ENCODE data around the gene RGS8. TPM values are rescaled to one million over a fixed set of nuclear protein-coding genes. Genes with fewer than 3 reads are reported as not detected.

The RGS8 gene
- total RNA-seq, 1 experiment from 2014 or later, result 25.5 TPM

DNA sequence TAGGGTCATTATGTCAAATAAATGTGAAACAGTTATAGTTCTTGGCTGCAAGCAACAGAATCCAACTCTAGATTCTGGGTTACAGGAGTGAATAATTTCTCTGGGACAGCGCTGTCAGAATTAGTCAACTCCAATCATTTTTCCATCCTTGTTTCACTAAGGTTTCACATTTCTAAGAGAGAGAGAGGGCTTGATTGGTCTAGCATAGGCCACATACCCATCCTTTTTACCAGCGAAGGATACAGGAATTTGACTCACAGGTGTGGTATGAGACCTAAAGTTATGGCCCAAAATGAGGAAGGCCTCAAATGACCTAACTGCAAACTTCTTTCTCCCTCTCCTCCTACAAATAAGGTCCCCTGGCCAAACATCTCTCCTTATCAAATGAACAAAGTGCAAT, 25.5 kb upstream of the RGS8 start:
- no peaks in the 10 kb centered on the region for H3K36me3 ChIP-seq (ENCODE audit: insufficient read depth, low read length)
- H4K20me1 ChIP-seq (ENCODE audit: insufficient read depth, low read depth, low read length), result no peaks in the 10 kb centered on the region
- no peaks in the 10 kb centered on the region for H3K9me2 ChIP-seq (replicated peaks; ENCODE audit: insufficient read depth, low read length)
- DNase-seq, result no peak
- H3K4me3 ChIP-seq (ENCODE audit: low read length), result no peak overlapping the region
- no peak overlapping the region for H3K4me2 ChIP-seq (ENCODE audit: low read depth, low read length, poor library complexity, severe bottlenecking)
- no peak overlapping the region for H3K9ac ChIP-seq (ENCODE audit: low read length)
- no peaks in the 10 kb centered on the region for H3K27me3 ChIP-seq (ENCODE audit: low read length)
- H3K79me2 ChIP-seq (ENCODE audit: low read length), result no peaks in the 10 kb centered on the region
- peaks cover 9% of the 10 kb centered on the region for H3K4me1 ChIP-seq (ENCODE audit: low read length)
- H3K27ac ChIP-seq (ENCODE audit: low read length), result no peak overlapping the region
- no peaks in the 10 kb centered on the region for H3K9me3 ChIP-seq (ENCODE audit: low read length)
- no peak overlapping the region for H2AFZ ChIP-seq (ENCODE audit: low read length)

DNA sequence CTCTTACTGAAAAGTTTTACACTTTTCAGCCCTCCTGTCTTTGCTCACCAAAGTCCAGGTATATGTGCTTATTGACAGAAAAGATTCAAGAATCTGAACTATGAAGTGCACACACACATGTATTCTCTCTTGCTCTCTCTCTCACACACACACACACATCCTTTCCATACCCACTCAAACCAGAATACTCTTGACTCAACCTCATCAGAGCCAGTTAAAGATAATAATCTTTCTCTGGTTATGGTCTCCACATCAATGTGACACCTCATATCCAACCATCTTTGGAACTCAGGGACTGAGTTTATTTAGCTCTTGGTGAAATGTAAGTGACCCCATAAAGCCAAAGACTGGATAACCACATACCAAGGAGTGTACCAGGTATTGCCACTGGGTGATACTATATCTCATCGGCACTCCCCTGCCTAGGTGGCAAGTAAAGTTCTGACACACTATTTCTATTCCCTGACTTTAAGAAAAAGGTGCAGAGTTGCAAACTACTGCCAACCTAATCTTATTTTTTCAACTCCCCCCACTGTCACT, 24.9 kb upstream of the RGS8 start:
- DNase-seq, result no peak

DNA sequence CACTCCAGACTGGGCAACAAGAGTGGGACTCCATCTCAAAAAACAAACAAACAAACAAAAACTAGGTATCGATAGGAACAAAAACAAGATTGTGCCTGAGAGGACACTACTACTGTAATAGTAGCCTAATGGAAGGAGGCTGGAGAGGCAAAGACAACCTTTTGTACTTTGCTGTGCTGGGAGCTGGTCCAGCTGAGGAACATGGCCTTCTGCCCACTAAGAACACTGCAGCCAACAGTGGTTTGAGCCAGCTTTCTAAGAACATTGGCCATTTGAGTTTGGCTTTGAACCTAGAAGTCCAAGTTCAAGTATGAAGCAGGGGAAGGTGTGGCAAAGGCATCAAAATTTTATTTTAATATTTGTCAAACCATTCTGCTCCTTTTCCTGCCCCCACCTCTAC, 22.7 kb upstream of the RGS8 start:
- H4K20me1 ChIP-seq (ENCODE audit: insufficient read depth, low read depth, low read length), result no peaks in the 10 kb centered on the region
- H3K27ac ChIP-seq (ENCODE audit: low read length), result no peak overlapping the region
- no peaks in the 10 kb centered on the region for H3K9me2 ChIP-seq (replicated peaks; ENCODE audit: insufficient read depth, low read length)
- H3K4me1 ChIP-seq (ENCODE audit: low read length), result no peaks in the 10 kb centered on the region
- H2AFZ ChIP-seq (ENCODE audit: low read length), result no peak overlapping the region
- no peak for DNase-seq
- H3K4me2 ChIP-seq (ENCODE audit: low read depth, low read length, poor library complexity, severe bottlenecking), result no peak overlapping the region
- no peak overlapping the region for H3K9ac ChIP-seq (ENCODE audit: low read length)
- H3K9me3 ChIP-seq (ENCODE audit: low read length), result no peaks in the 10 kb centered on the region
- H3K27me3 ChIP-seq (ENCODE audit: low read length), result no peaks in the 10 kb centered on the region
- H3K79me2 ChIP-seq (ENCODE audit: low read length), result no peaks in the 10 kb centered on the region
- H3K4me3 ChIP-seq (ENCODE audit: low read length), result no peak overlapping the region
- no peaks in the 10 kb centered on the region for H3K36me3 ChIP-seq (ENCODE audit: insufficient read depth, low read length)

More for the DNA sequence above, 24.9 kb upstream of the RGS8 start:
- H3K9me2 ChIP-seq (replicated peaks; ENCODE audit: insufficient read depth, low read length), result no peaks in the 10 kb centered on the region
- no peak overlapping the region for H3K4me3 ChIP-seq (ENCODE audit: low read length)
- no peak overlapping the region for H3K9ac ChIP-seq (ENCODE audit: low read length)
- H2AFZ ChIP-seq (ENCODE audit: low read length), result no peak overlapping the region
- H3K27ac ChIP-seq (ENCODE audit: low read length), result no peak overlapping the region
- H3K4me1 ChIP-seq (ENCODE audit: low read length), result peaks cover 9% of the 10 kb centered on the region
- H4K20me1 ChIP-seq (ENCODE audit: insufficient read depth, low read depth, low read length), result no peaks in the 10 kb centered on the region
- H3K4me2 ChIP-seq (ENCODE audit: low read depth, low read length, poor library complexity, severe bottlenecking), result no peak overlapping the region
- H3K79me2 ChIP-seq (ENCODE audit: low read length), result no peaks in the 10 kb centered on the region
- H3K36me3 ChIP-seq (ENCODE audit: insufficient read depth, low read length), result no peaks in the 10 kb centered on the region
- H3K9me3 ChIP-seq (ENCODE audit: low read length), result no peaks in the 10 kb centered on the region
- no peaks in the 10 kb centered on the region for H3K27me3 ChIP-seq (ENCODE audit: low read length)

DNA sequence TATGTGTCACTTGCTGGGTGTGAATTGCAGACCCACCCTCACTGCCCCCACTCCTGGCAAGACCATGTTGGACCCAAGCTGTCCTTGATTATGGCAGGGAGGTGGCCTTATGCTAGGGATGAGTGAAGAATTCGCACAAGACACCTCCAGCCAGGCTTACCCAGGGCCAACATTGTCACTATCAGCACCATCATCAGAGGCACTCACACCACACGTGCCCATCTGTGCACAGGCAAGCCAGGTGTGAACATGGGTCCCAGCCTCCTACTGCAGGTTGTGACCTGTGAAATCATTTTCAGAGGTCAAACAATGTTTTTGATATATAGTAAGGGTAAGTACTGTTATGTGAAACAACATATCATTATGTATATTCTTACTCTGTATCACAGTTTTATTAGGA, 20.3 kb upstream of the RGS8 start:
- Histone ChIP-seq H3K4me1 (ENCODE audit: low read length) (no peaks in the 10 kb centered on the region), H3K36me3 (ENCODE audit: insufficient read depth, low read length) (no peaks in the 10 kb centered on the region), H3K9me2 (replicated peaks; ENCODE audit: insufficient read depth, low read length) (no peaks in the 10 kb centered on the region), H3K27me3 (ENCODE audit: low read length) (no peaks in the 10 kb centered on the region), H3K4me2 (ENCODE audit: low read depth, low read length, poor library complexity, severe bottlenecking) (no peak overlapping the region), H3K79me2 (ENCODE audit: low read length) (no peaks in the 10 kb centered on the region), H4K20me1 (ENCODE audit: insufficient read depth, low read depth, low read length) (no peaks in the 10 kb centered on the region), H3K27ac (ENCODE audit: low read length) (no peak overlapping the region), H3K4me3 (ENCODE audit: low read length) (no peak overlapping the region), H3K9me3 (ENCODE audit: low read length) (no peaks in the 10 kb centered on the region), H3K9ac (ENCODE audit: low read length) (no peak overlapping the region), H2AFZ (ENCODE audit: low read length) (no peak overlapping the region)
- DNase-seq, result no peak

DNA sequence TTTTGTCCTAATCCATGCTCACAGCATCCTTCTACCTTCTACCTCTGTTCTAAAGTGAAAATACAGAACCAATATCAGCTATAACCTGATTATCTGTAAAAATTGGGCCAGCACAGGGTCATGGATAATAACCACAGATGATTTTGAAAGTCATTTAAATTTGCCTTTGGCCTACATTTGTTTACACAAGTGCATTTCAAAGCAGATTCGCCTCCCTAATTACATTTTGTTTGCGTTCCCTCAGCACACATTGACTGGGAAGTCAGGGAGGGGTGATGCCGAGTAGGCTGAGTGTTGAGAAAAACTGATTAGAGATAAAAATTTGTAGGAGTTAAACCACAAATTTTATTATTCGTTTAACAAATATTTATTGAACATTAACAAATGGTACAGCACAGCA, 19.2 kb upstream of the RGS8 start:
- H3K36me3 ChIP-seq (ENCODE audit: insufficient read depth, low read length), result no peaks in the 10 kb centered on the region
- no peak overlapping the region for H2AFZ ChIP-seq (ENCODE audit: low read length)
- H3K4me1 ChIP-seq (ENCODE audit: low read length), result no peaks in the 10 kb centered on the region
- H3K27ac ChIP-seq (ENCODE audit: low read length), result no peak overlapping the region
- H3K9me2 ChIP-seq (replicated peaks; ENCODE audit: insufficient read depth, low read length), result no peaks in the 10 kb centered on the region
- H3K4me2 ChIP-seq (ENCODE audit: low read depth, low read length, poor library complexity, severe bottlenecking), result no peak overlapping the region
- DNase-seq, result no peak
- no peaks in the 10 kb centered on the region for H3K9me3 ChIP-seq (ENCODE audit: low read length)
- no peaks in the 10 kb centered on the region for H3K79me2 ChIP-seq (ENCODE audit: low read length)
- H3K27me3 ChIP-seq (ENCODE audit: low read length), result no peaks in the 10 kb centered on the region
- no peaks in the 10 kb centered on the region for H4K20me1 ChIP-seq (ENCODE audit: insufficient read depth, low read depth, low read length)
- no peak overlapping the region for H3K4me3 ChIP-seq (ENCODE audit: low read length)
- H3K9ac ChIP-seq (ENCODE audit: low read length), result no peak overlapping the region

DNA sequence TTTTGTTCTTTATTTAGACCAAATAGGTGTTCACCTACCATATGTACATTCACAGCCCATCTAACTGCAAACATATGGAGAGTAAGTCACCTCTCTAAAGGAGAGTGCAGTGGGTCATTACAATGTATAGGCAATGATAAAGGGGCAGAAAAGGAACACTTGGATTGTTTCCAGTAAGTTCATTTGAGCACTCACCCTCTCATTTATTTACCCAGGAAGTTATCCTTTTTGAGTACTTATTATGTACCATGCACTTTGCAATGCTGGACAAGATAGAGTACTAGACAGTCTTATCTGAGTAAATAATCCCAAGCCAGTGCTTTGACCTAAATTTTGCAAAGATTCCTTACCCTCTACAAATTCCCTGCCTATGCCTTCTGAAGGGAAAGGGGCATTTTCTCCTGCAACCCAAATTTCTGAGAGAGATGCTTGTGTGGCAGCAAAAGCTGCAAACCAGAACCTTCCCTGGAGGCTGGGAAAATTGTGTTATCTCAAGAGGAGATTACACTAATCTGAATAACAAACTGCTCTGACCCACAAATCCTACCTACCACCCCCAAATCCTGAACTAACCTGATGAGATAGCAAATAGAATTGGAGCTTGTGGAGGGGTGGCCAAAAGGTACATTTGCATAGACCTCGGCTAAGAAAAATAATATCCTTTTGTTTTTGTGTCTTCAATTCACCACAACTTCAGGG, 18.6 kb upstream of the RGS8 start:
- Histone ChIP-seq H3K36me3 (ENCODE audit: insufficient read depth, low read length) (no peaks in the 10 kb centered on the region), H4K20me1 (ENCODE audit: insufficient read depth, low read depth, low read length) (no peaks in the 10 kb centered on the region), H3K27me3 (ENCODE audit: low read length) (no peaks in the 10 kb centered on the region), H3K4me1 (ENCODE audit: low read length) (no peaks in the 10 kb centered on the region), H3K9me3 (ENCODE audit: low read length) (no peaks in the 10 kb centered on the region), H3K9ac (ENCODE audit: low read length) (no peak overlapping the region), H3K9me2 (replicated peaks; ENCODE audit: insufficient read depth, low read length) (no peaks in the 10 kb centered on the region), H3K4me3 (ENCODE audit: low read length) (no peak overlapping the region), H2AFZ (ENCODE audit: low read length) (no peak overlapping the region), H3K4me2 (ENCODE audit: low read depth, low read length, poor library complexity, severe bottlenecking) (no peak overlapping the region), H3K79me2 (ENCODE audit: low read length) (no peaks in the 10 kb centered on the region), H3K27ac (ENCODE audit: low read length) (no peak overlapping the region)
- DNase-seq, result no peak

DNA sequence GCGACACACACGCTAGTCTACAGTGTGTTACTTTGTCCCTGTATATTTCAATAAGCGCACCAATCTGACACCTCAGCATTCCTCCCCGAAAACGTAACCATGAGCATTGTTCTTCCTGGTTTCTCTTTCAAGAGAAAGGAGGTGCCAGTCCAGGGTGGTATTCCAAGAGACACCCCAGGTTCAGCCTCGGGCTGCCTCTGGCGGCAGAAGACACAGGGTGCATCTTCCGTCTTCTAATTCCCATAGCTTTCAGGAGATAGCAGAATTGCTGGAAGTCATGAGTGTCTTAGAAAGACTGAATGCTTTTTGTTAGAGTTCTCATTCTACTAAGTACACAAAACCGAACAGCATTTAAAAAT, 15.9 kb upstream of the RGS8 start:
- no peak overlapping the region for H3K9ac ChIP-seq (ENCODE audit: low read length)
- DNase-seq, result no peak
- no peak overlapping the region for H3K4me2 ChIP-seq (ENCODE audit: low read depth, low read length, poor library complexity, severe bottlenecking)
- no peaks in the 10 kb centered on the region for H3K27me3 ChIP-seq (ENCODE audit: low read length)
- H3K36me3 ChIP-seq (ENCODE audit: insufficient read depth, low read length), result no peaks in the 10 kb centered on the region
- no peaks in the 10 kb centered on the region for H4K20me1 ChIP-seq (ENCODE audit: insufficient read depth, low read depth, low read length)
- no peaks in the 10 kb centered on the region for H3K9me3 ChIP-seq (ENCODE audit: low read length)
- H3K27ac ChIP-seq (ENCODE audit: low read length), result no peak overlapping the region
- peaks cover 9% of the 10 kb centered on the region for H3K4me1 ChIP-seq (ENCODE audit: low read length)
- H3K9me2 ChIP-seq (replicated peaks; ENCODE audit: insufficient read depth, low read length), result no peaks in the 10 kb centered on the region
- no peak overlapping the region for H3K4me3 ChIP-seq (ENCODE audit: low read length)
- no peaks in the 10 kb centered on the region for H3K79me2 ChIP-seq (ENCODE audit: low read length)
- no peak overlapping the region for H2AFZ ChIP-seq (ENCODE audit: low read length)

DNA sequence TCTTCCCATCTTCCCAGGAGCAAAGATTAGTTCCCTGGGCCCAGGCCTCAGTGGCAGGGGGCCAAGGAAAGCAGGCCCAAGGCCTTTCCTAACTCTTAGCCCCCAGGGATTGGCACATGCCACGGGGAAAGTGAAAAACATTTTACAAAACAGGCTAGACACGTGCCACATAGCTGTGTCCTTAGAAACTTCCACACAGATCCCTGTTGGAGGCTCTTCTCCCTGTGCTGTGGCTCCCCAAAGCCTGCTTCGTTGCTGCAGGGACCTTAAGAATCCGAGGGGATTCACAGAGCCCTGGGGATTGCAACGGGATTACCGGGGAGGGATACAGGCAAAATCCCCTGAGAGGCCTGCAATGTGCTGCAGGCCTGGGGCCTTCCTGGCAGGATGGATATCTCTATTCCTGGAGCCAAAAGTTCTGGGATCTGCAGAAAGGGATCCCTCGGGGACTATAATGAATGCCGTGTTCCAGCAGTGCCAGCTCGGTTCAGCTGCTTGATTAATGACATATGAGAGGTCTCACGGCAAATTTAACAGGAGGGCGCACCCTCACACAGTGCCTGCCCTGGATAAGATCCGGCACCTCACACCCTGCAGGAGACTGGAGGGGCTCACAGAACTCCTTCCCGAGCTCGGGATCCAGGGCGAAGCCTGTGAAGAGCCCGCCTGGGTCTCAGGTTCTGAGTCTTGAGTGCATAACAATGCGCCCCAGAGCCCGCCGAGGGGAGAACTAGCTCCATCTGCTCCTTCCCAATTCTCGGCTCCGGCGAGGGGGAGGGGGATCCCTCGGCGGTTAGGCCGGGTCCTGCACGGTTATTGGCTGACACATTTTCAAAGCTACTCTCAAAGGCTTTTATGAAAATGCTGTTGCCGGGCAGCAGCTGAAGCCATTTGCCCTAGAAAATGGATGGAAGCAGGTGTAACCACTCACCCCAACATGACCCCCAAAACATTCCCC, 15.3 kb upstream of the RGS8 start:
- Histone ChIP-seq H4K20me1 (ENCODE audit: insufficient read depth, low read depth, low read length) (no peaks in the 10 kb centered on the region), H3K79me2 (ENCODE audit: low read length) (no peaks in the 10 kb centered on the region), H3K4me2 (ENCODE audit: low read depth, low read length, poor library complexity, severe bottlenecking) (no peak overlapping the region), H3K36me3 (ENCODE audit: insufficient read depth, low read length) (no peaks in the 10 kb centered on the region), H3K9me2 (replicated peaks; ENCODE audit: insufficient read depth, low read length) (no peaks in the 10 kb centered on the region), H3K9me3 (ENCODE audit: low read length) (no peaks in the 10 kb centered on the region), H2AFZ (ENCODE audit: low read length) (no peak overlapping the region), H3K27me3 (ENCODE audit: low read length) (no peaks in the 10 kb centered on the region), H3K27ac (ENCODE audit: low read length) (no peak overlapping the region), H3K9ac (ENCODE audit: low read length) (no peak overlapping the region), H3K4me1 (ENCODE audit: low read length) (peaks cover 9% of the 10 kb centered on the region), H3K4me3 (ENCODE audit: low read length) (no peak overlapping the region)
- DNase-seq, result no peak

Data from Karpas-422 (cell line).